Measurements from ENCODE around the gene PROSER3.

The PROSER3 gene

GRCh38 chr19:35776102-35776788 is 18.3 kb downstream of the PROSER3 start:
- no peak for DNase-seq
- Histone ChIP-seq H3K27me3 (replicated peaks) (no peaks in the 10 kb centered on the region), H3K36me3 (replicated peaks) (no peaks in the 10 kb centered on the region), H3K27ac (no peak overlapping the region), H3K4me3 (ENCODE audit: low read depth, low read length) (peak overlapping the region; percentile 68)
- no peak for TF ChIP-seq CTCF (IDR thresholded peaks at IDR 0.05; ENCODE audit: low read depth, low read length, missing control alignments)
- in situ Hi-C loops (cut with HindIII; ENCODE audit: low pct_ligation_motif_present, low sequenced_read_pairs) = no loop called here

GRCh38 chr19:35777086-35777841 is 19.3 kb downstream of the PROSER3 start:
- Histone ChIP-seq H3K36me3 (replicated peaks) (no peaks in the 10 kb centered on the region), H3K27me3 (replicated peaks) (no peaks in the 10 kb centered on the region), H3K4me3 (ENCODE audit: low read depth, low read length) (no peak overlapping the region), H3K27ac (no peak overlapping the region)
- in situ Hi-C loops (cut with HindIII; ENCODE audit: low pct_ligation_motif_present, low sequenced_read_pairs) = no loop called here
- TF ChIP-seq CTCF (IDR thresholded peaks at IDR 0.05; ENCODE audit: low read depth, low read length, missing control alignments) = no peak
- no peak for DNase-seq

GRCh38 chr19:35777961-35778360 is 20.0 kb downstream of the PROSER3 start:
- Histone ChIP-seq H3K4me3 (ENCODE audit: low read depth, low read length) (no peak overlapping the region), H3K27ac (no peak overlapping the region), H3K36me3 (replicated peaks) (no peaks in the 10 kb centered on the region), H3K27me3 (replicated peaks) (no peaks in the 10 kb centered on the region)
- in situ Hi-C loops (cut with HindIII; ENCODE audit: low pct_ligation_motif_present, low sequenced_read_pairs) = no loop called here
- no peak for TF ChIP-seq CTCF (IDR thresholded peaks at IDR 0.05; ENCODE audit: low read depth, low read length, missing control alignments)
- DNase-seq = no peak

GRCh38 chr19:35779033-35779432 is 21.1 kb downstream of the PROSER3 start:
- no peak overlapping the region for H3K4me3 ChIP-seq (ENCODE audit: low read depth, low read length)
- H3K27me3 ChIP-seq (replicated peaks) = no peaks in the 10 kb centered on the region
- no peak for TF ChIP-seq CTCF (IDR thresholded peaks at IDR 0.05; ENCODE audit: low read depth, low read length, missing control alignments)
- DNase-seq = no peak
- H3K27ac ChIP-seq = no peak overlapping the region
- in situ Hi-C loops (cut with HindIII; ENCODE audit: low pct_ligation_motif_present, low sequenced_read_pairs) = no loop called here
- H3K36me3 ChIP-seq (replicated peaks) = no peaks in the 10 kb centered on the region

GRCh38 chr19:35780058-35780457 is 22.1 kb downstream of the PROSER3 start:
- DNase-seq = no peak
- in situ Hi-C loops (cut with HindIII; ENCODE audit: low pct_ligation_motif_present, low sequenced_read_pairs) = no loop called here
- no peaks in the 10 kb centered on the region for H3K36me3 ChIP-seq (replicated peaks)
- H3K27ac ChIP-seq = no peak overlapping the region
- no peak overlapping the region for H3K4me3 ChIP-seq (ENCODE audit: low read depth, low read length)
- H3K27me3 ChIP-seq (replicated peaks) = no peaks in the 10 kb centered on the region
- TF ChIP-seq CTCF (IDR thresholded peaks at IDR 0.05; ENCODE audit: low read depth, low read length, missing control alignments) = no peak

Data from brain microvascular endothelial cell (primary cell).